NCI-H2196 treated with DMSO at 0.1 percent for 48 hours (cell line): Measurements from ENCODE around the gene NOP9.

Experiments used
- DNase-seq: peaks from one replicate; lab custom pipeline; 2025; ENCODE audit not compliant: unreplicated experiment; lab: John Stamatoyannopoulos, UW

Gene NOP9

DNA sequence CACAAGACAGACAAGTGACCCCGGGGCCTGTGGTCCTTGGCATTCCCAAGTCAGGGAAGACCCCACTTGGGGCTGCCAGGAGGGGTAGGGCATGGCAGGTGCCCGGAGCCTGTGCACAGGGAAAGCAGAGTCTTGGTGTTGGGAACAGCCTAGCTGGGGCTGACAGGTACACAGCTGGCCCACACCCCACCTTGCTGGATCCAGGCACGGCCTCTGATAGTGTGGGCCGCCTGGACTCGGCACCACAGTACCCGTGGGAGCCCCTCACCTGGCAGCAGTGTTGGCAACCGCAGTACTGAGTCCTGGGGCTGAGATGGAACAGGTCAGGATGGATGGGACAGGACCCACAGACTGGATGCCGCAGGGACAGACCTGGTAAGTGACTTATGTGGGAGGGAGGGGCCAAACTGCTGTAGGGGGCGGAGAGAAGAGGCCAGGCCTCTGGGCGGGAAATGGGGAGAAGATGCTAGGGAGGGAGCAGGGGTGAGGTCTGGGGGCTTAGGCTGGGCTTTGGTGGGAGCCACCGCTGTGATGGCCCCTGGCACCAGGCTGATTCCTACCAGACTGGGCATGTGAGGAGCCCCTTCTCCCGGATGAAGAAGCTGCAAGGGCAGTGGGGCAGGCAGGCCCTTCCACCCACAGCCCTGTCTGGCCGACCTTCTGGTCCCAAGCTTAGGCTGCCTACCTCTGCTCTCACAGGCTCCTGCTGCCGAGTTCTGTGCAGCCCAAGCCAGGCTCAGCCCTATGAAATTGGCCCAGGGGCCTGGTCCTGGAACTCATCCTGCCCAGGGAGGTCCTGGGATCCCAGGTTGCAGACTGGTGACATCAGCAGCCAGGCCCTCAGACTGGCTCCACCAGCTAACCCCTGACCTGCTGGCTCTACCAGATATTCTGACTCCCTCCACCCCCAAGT, 36.6 kb upstream of the NOP9 start, which contains the start of gene TGM1:
Gene TGM1, minus strand, starts transcription at position 357 of the 913 bp plus-strand sequence. CDS start 825 bp downstream, outside the sequence.
- no peak for DNase-seq

DNA sequence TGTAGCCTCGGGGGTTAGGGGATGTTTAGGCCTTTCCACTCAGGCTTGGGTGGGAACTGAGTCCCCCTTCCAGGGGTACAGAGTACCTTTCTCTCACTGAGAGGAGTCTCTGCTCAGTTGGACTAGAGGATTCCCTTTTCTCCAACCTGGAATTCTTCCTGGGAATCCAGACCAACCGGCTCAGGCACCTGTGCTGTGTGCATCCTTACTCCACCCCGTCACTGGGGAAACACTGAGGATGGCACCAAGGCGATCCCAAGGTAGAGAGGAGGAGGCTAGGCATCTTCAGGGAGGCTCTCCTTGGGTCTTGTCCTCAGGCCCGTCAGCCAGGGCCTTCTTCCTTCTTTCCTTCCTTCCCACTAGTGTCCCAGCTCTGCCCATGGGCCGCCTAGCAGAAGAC, 35.8 kb upstream of the NOP9 start:
- no peak for DNase-seq

- DNase-seq = no peak
Observed at GRCh38 chr14:24264298-24264697, 35.4 kb upstream of the NOP9 start.

GRCh38 chr14:24266344-24267244, 33.1 kb upstream of the NOP9 start:
- no peak for DNase-seq

DNA sequence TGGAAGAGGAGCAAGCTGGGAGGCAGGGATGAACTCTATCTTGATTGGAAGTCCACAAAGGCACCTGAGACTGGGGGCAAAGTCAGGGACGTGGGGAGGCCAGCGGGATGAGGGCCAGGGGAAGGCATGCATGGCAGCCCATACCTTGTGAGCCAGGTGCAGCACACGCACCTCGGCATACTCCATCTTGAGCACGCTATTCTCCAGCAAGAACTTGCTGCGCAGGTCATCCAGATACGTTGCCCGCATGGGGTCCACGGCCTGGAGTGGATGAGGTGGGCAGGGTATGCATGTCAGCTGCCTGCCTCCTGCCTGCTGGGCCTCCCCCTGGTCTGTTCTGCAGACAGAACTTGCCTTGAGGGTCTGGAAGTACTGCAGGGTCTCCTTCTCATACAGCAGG, 32.1 kb upstream of the NOP9 start:
- no peak for DNase-seq

- DNase-seq = no peak
Observed at GRCh38 chr14:24268225-24268624, 31.4 kb upstream of the NOP9 start.

DNA sequence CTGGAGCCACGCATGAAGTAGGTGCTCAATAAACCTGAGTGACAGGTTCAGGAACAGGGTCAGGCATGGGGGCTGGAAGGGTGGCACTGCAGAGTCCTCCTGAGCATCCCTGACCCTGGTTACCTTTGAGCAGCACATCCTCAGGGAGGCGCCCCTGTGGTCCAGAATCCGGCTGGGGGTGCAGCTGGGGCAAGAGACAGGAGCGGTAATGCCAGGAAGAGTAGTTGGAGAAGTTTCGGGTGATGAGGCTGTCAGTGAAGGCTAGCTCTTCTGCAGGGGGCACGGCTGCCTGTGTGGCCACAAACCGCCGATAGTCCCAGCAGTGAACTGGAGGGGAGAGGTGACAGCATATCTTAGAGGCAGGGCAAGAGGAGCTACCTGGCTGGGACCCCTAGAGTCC, 30.3 kb upstream of the NOP9 start:
- DNase-seq = no peak

DNA sequence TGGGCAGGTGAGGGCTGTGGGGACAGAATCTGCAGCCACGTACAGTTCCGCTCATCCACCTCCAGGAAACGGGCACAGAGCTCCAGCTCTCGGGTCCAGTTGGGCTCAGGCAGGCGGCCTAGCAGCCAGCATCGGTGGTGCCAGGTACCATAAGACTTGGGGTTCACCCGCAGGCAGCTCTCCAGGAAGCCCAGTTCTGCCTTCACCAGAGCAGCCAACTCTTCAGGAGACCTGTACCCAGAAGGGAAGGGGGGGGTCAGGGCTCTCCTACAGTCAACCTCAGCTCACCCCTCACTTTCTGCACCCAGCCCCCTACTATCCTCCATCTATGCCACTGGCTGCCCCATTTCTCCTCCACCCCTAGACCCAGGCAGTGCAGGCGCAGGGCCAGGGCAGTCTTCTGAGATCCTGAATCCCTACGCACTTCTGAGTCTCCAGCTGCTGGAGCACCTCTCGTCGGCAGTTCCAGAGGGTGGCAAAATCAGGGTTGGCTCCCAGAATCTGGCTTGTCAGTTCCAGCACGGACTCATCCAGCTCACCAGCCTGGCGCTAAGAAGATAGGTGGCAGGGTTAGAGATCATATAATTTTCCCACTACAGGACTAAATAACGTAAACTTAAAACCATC, 29.6 kb upstream of the NOP9 start:
- no peak for DNase-seq

DNA sequence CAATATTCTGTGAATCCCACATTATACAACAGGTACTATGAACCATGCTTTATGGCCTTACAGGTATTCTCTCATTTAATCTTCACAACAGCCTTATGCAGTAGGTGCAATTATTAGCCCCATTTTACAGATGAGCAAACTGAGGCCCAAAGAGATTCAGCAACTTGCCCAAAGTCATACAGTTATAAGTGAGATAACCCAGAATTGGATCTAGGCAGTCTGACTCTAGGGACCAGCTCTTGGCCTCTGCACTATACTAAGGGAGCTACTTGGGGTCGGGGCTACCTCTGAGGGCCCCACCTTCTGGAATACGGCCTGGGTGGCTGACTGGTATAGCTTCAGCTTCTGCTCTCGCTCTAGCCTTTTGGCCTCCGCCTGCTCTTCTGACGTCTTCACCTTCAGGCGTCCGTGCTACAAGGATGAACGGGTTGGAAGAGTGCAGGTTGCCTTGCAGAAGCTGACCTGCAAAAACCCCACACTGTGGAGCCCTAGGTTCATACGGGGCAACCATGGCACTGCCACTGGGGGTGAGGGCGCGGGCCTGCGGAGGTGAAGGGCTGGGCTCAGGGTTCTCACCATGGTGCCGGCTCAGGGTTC, 29.0 kb upstream of the NOP9 start:
- DNase-seq = no peak

DNA sequence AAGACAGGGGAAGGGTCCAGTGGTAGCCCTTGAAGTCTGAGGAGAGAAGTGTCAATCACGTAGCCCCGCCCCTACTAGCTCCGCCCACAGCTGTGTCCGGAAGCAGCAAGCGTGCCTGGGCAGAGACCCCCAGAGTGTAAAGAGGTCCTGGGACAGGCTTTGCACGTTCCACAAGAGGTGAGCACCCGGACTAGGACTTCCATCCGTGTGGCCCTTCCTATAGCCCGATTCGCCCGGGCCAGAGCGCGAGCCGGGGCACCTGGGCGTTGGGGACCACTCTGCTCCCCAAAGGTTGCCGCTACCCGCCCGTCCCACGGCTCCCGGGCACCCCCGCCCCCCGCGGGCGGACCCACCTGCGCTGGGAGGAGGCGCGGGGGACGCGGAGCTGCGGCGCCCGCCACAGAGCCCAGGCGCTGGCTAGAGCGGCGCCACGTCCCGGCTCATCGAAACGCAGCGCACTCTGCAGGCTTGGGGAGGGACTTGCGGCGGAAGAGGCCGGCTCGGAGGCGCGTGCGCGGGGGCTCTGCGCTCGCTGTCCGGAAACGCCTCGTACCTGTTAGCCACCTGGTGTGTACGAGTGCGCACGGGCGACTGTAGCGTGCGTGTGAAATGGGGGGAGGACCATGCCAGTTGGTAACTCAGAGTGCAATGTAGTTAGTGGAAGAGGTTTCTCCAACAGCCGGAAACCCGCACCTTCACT, 28.4 kb upstream of the NOP9 start, which contains the start of gene RABGGTA:
Gene RABGGTA, minus strand, starts transcription at position 464 of the 700 bp plus-strand sequence. CDS start 482 bp downstream, outside the sequence.
- DNase-seq = peak; percentile 87

DNA sequence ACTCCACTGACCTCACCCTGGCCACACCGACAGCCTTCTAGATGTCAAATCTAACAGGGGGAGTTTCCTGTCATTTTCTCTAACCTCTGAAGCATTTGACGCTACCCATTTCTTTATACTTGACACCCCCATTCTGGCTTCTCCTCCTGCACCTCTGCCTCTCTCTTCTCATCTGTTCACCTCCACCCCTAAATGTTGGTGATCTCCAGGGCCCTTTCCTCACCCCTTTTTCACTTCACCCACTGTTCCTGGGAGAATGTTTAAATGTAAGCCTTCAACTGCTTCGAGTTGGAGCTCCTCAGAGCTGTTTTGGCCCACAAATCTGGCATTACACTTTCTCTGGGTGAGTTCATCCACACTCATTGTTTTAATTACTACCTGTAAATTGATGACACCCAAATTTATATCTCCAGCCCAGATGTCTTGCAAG, 27.8 kb upstream of the NOP9 start:
- DNase-seq = no peak

DNA sequence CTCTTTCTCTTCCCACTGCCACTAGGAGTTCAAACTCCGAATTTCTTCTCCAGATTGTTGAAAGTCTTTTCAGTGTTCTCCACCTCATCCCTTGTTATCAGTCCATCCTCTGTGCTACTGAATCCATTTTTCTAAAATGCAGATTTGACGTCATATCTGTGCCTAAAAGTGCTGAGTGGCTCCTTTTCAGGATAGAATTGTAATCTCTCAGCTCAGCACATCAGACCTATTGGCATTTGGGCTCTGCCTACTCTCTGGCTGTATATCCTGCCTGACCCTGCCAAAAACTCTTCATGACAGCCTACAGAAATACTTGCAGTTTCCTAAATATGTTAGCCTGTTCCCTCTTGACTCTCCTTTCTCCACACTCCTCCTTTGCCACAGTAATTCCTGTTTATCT, 27.2 kb upstream of the NOP9 start:
- DNase-seq = no peak

DNA sequence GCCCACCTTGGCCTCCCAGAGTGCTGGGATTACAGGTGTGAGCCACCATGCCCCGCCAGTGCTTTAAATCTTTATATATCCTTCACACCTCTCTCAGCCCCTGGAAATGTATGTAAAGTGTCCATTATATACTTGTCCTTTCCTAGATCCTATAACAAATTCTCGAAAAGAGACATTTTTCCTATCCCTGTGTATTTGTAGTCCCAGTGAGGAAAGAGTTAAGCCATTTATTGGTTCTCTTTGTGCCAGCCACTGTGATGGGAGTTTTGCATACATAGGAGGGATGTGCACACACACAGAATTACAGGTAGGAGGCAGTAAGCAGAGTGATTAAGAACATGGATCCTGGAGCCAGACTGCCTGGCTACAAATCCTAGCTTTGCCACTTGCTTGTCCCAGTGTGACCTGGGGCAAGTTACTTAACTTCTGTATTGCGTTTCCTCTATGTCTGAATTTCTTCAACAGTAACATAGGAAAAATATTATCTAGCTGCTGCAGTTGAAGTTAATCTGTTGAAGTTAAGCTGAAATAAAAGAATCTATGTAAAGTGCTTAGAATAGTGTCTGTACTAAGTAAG, 26.1 kb upstream of the NOP9 start:
- no peak for DNase-seq

GRCh38 chr14:24274101-24274543, 25.5 kb upstream of the NOP9 start:
- no peak for DNase-seq

DNA sequence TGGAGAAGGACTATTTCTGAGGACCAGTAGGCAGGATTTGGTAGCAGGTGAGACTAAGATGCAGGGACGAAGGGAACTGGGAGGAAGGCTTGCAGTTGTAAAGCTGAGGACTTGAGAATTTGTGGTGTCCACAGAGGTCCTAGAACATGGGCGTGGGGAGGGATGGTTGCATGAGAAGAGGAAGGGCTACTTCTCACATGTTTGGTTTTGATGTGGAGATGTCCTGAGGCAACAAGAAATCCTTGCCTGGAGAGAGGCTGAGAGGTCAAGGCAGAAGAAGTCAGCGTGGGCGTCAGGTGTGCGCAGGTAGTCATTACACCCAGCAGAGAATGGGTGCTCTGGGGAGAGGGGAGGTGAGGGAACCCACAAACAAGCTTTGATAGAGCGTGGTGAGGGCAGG, 22.6 kb upstream of the NOP9 start:
- no peak for DNase-seq

GRCh38 chr14:24277606-24278321, 21.9 kb upstream of the NOP9 start:
- no peak for DNase-seq

DNA sequence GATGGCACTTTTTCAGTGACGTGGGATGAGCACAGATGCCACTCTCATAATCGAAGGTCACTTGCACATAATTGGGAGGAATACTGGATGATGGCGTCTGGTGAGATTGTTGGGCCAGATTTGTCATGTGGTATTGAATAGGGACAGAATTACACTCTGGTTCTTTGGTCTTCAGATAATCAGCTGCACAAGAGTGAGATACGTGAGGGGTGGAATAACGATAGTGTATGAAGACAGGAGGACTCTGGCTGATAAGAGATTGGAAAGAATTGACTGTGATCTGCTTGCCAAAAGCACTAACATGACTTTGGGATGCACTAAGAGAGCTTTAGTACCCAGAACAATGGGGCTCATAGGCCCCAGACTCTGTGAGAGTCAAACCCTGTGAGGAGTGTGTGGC, 21.2 kb upstream of the NOP9 start:
- no peak for DNase-seq

DNA sequence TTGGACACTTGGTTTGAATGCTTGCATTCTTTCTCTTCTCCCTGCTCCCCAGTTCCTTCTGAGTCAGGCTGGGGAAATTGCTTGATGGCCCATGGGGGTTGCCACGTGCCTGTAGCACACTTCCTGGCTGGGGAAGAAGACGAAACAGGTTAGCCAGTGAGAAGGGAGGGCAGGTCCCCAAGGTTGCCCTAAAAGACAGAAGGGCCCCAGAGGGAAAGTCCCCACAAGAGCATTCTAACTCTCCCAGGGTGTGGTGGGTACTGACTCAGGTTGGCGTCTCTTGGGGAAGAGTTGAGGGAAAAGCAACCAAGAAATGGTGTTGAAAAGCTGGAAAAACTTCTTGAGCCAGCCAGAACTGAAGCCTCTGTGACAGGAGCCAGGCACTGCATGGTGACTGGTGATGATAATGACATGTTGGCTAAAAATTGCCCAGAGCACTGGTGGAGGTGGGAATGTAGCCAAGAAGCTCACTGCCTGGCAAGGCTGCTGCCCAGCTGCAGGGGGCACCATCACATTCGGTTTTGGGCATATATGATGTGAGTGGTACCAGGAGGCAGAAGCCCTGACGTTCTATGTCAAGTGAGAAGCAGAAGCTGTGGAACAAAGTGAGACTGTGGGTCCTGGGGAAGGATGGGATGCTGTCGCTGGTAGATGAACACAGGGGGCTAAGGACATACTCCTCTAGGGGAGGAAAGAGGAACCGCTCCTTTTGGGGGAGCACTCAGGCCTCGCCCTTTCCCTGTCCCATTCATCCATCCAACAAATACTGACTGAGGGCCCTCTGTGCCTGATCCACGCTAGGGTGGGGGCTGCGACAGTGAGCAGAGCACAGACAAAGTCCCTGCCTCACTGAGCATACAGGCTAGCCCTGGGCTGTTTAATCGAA, 20.1 kb upstream of the NOP9 start:
- DNase-seq = no peak
